NCI-H2196 (cell line): Measurements from ENCODE around the gene OR9I1.

Source experiments
- DNase-seq: peaks from one replicate; lab custom pipeline; 2025; ENCODE audit not compliant: unreplicated experiment; lab: John Stamatoyannopoulos, UW

OR9I1 gene

GRCh38 chr11:58125469-58125868 lies at the start of gene OR9I1:
TSS of gene OR9I1 (minus strand) at chr11:58125530. CDS start at chr11:58119444, 6,086 bp downstream.
- DNase-seq = no peak

- no peak for DNase-seq
These were observed 40.3 kb upstream of the OR9I1 start for GRCh38 chr11:58165504-58166106.

- DNase-seq = no peak
These were observed 39.7 kb upstream of the OR9I1 start for GRCh38 chr11:58164990-58165389.

- DNase-seq = no peak
These were observed 39.1 kb upstream of the OR9I1 start for GRCh38 chr11:58164389-58164788.

- DNase-seq = no peak
These were observed 27.5 kb upstream of the OR9I1 start for GRCh38 chr11:58152781-58153180.

- no peak for DNase-seq
These were observed 17.4 kb upstream of the OR9I1 start for GRCh38 chr11:58142761-58143160.

- DNase-seq = no peak
These were observed 9.8 kb upstream of the OR9I1 start for GRCh38 chr11:58135171-58135570.

GRCh38 chr11:58134151-58134550 lies 8.8 kb upstream of the OR9I1 start:
- no peak for DNase-seq

GRCh38 chr11:58133309-58134076 lies 8.2 kb upstream of the OR9I1 start:
- DNase-seq = no peak

GRCh38 chr11:58127350-58127749 lies 2.0 kb upstream of the OR9I1 start:
- DNase-seq = no peak

GRCh38 chr11:58121096-58121495 lies 4.2 kb downstream of the OR9I1 start:
- no peak for DNase-seq

GRCh38 chr11:58097437-58097836 lies 27.9 kb downstream of the OR9I1 start:
- no peak for DNase-seq

GRCh38 chr11:58086528-58086927 lies 38.8 kb downstream of the OR9I1 start:
- no peak for DNase-seq

GRCh38 chr11:58075781-58076180 lies 49.5 kb downstream of the OR9I1 start:
- no peak for DNase-seq

GRCh38 chr11:58070585-58070984 lies 54.7 kb downstream of the OR9I1 start:
- no peak for DNase-seq

GRCh38 chr11:58068655-58069054 lies 56.7 kb downstream of the OR9I1 start:
- no peak for DNase-seq

GRCh38 chr11:58067685-58068084 lies 57.6 kb downstream of the OR9I1 start:
- DNase-seq = no peak
